Right forelimb (tissue), 1 donor: ENCODE data around the gene LHX5.
"Not testable (repeated sequence)": the region's sequence is repeated elsewhere in the genome, so short reads cannot be mapped to it uniquely, and the experiment has no call there.

Experiments
- DNase-seq: peaks from one replicate; pipeline ENCODE4 v3.0.0-alpha.2; 2018

The LHX5 gene

GRCh38 chr12:113471619-113472171 is at the start of gene LHX5:
LHX5 (minus strand) TSS chr12:113471871; CDS start chr12:113471498, 373 bp downstream.
- no peak for DNase-seq

- no peak for DNase-seq
Observed at GRCh38 chr12:113519464-113520307, 48.0 kb upstream of the LHX5 start.

GRCh38 chr12:113515082-113515856 is 43.6 kb upstream of the LHX5 start:
- DNase-seq = no peak

- DNase-seq = no peak
Observed at GRCh38 chr12:113514602-113515001, 42.9 kb upstream of the LHX5 start.

GRCh38 chr12:113512568-113512967 is 40.9 kb upstream of the LHX5 start:
- no peak for DNase-seq

GRCh38 chr12:113506867-113507266 is 35.2 kb upstream of the LHX5 start:
- no peak for DNase-seq

- no peak for DNase-seq
Observed at GRCh38 chr12:113505941-113506340, 34.3 kb upstream of the LHX5 start.

GRCh38 chr12:113504917-113505316 is 33.2 kb upstream of the LHX5 start:
- DNase-seq = no peak

- DNase-seq = no peak
Observed at GRCh38 chr12:113500782-113501311, 29.2 kb upstream of the LHX5 start.

GRCh38 chr12:113500306-113500675 is 28.6 kb upstream of the LHX5 start:
- DNase-seq = no peak

GRCh38 chr12:113498490-113498889 is 26.8 kb upstream of the LHX5 start:
- DNase-seq = no peak

GRCh38 chr12:113497693-113498092 is 26.0 kb upstream of the LHX5 start:
- no peak for DNase-seq

GRCh38 chr12:113495941-113496340 is 24.3 kb upstream of the LHX5 start:
- not testable (repeated sequence) for DNase-seq

GRCh38 chr12:113488322-113488721 is 16.7 kb upstream of the LHX5 start:
- no peak for DNase-seq

GRCh38 chr12:113486722-113487121 is 15.1 kb upstream of the LHX5 start:
- DNase-seq = no peak

GRCh38 chr12:113485330-113485729 is 13.7 kb upstream of the LHX5 start:
- no peak for DNase-seq

- DNase-seq = no peak
Observed at GRCh38 chr12:113482334-113482733, 10.7 kb upstream of the LHX5 start.

GRCh38 chr12:113480336-113480971 is 8.8 kb upstream of the LHX5 start:
- DNase-seq = no peak

- peak; percentile 80 for DNase-seq
Observed at GRCh38 chr12:113479590-113480335, 8.1 kb upstream of the LHX5 start.

- no peak for DNase-seq
Observed at GRCh38 chr12:113479216-113479589, 7.5 kb upstream of the LHX5 start.

- DNase-seq = no peak
Observed at GRCh38 chr12:113478351-113479011, 6.8 kb upstream of the LHX5 start.

GRCh38 chr12:113477842-113478215 is 6.2 kb upstream of the LHX5 start:
- no peak for DNase-seq
